Ishikawa (cell line): ENCODE results near the gene SLC16A11.

ENCODE experiments used
- EGR1 ChIP-seq: IDR thresholded peaks from 2 replicates; pipeline ENCODE4 v1.6.1; 2012
- EP300 ChIP-seq: IDR thresholded peaks from 2 replicates; pipeline ENCODE4 v1.6.1; 2012; ENCODE audit warnings: borderline replicate concordance
- RAD21 ChIP-seq: IDR thresholded peaks from 2 replicates; pipeline ENCODE4 v1.6.1; 2012; ENCODE audit warnings: low read depth
- TF ChIP-seq, protein P1 (sequence below): IDR thresholded peaks from 2 replicates; pipeline ENCODE4 v1.6.1; 2012; ENCODE audit warnings: low read depth, mild to moderate bottlenecking
- TF ChIP-seq, protein P2 (sequence below): IDR thresholded peaks from 2 replicates; pipeline ENCODE4 v1.6.1; 2012

DNA sequence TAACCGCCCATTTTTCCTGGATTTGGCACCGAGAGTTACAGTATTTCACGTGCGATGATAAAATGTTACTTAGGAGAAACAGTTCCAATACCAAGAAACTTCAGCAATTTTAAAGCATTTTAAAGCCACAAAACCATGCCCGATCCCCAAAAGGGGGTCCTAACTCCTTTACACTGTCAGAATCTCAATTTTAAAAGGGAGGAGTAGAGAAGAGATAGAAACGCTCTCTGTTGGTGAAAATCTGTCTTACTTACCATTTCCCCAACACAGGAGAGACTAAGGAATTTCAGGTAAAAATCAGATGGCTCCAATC, 32.0 kb downstream of the SLC16A11 start:
- TF ChIP-seq EP300 (no peak), RAD21 (no peak), EGR1 (no peak)
- TF ChIP-seq, protein P1, sequence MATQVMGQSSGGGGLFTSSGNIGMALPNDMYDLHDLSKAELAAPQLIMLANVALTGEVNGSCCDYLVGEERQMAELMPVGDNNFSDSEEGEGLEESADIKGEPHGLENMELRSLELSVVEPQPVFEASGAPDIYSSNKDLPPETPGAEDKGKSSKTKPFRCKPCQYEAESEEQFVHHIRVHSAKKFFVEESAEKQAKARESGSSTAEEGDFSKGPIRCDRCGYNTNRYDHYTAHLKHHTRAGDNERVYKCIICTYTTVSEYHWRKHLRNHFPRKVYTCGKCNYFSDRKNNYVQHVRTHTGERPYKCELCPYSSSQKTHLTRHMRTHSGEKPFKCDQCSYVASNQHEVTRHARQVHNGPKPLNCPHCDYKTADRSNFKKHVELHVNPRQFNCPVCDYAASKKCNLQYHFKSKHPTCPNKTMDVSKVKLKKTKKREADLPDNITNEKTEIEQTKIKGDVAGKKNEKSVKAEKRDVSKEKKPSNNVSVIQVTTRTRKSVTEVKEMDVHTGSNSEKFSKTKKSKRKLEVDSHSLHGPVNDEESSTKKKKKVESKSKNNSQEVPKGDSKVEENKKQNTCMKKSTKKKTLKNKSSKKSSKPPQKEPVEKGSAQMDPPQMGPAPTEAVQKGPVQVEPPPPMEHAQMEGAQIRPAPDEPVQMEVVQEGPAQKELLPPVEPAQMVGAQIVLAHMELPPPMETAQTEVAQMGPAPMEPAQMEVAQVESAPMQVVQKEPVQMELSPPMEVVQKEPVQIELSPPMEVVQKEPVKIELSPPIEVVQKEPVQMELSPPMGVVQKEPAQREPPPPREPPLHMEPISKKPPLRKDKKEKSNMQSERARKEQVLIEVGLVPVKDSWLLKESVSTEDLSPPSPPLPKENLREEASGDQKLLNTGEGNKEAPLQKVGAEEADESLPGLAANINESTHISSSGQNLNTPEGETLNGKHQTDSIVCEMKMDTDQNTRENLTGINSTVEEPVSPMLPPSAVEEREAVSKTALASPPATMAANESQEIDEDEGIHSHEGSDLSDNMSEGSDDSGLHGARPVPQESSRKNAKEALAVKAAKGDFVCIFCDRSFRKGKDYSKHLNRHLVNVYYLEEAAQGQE: no peak
- TF ChIP-seq, protein P2, sequence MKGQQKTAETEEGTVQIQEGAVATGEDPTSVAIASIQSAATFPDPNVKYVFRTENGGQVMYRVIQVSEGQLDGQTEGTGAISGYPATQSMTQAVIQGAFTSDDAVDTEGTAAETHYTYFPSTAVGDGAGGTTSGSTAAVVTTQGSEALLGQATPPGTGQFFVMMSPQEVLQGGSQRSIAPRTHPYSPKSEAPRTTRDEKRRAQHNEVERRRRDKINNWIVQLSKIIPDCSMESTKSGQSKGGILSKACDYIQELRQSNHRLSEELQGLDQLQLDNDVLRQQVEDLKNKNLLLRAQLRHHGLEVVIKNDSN: no peak
